ENCODE measurements around the gene MYBPC1. TPM values are rescaled to one million over a fixed set of nuclear protein-coding genes. Genes with fewer than 3 reads are reported as not detected.

The MYBPC1 gene
- not detected in 2 replicates for total RNA-seq

GRCh38 chr12:101594700-101595099, at the start of gene MYBPC1:
Gene MYBPC1, plus strand, starts transcription at chr12:101594971. Its CDS starts 100 bp downstream, at chr12:101595071.

GRCh38 chr12:101697197-101697929, 102.6 kb downstream of the MYBPC1 start, which contains the start of gene CHPT1:
Gene CHPT1, plus strand, starts transcription at chr12:101697640. Its CDS starts 222 bp downstream, at chr12:101697862.

Other genes starting within 250 kb of the MYBPC1 start
- 53.3 and 59.5 TPM in 2 replicates for gene ARL1, start 187.2 kb upstream of the MYBPC1 start, total RNA-seq
- gene SPIC, start 119.6 kb upstream of the MYBPC1 start, total RNA-seq, result not detected in 2 replicates
- gene CHPT1, start 102.7 kb downstream of the MYBPC1 start, total RNA-seq, result 29.7 and 39.0 TPM in 2 replicates
- gene SYCP3, start 144.5 kb downstream of the MYBPC1 start, total RNA-seq, result 0.50 TPM in 1 of 2 replicates, not detected in the other
- 10.6 and 11.1 TPM in 2 replicates for gene GNPTAB, start 236.0 kb downstream of the MYBPC1 start, total RNA-seq

All from bronchus fibroblast of lung (primary cell).